Panc1 (cell line): ENCODE results near the gene MT1E. TPM values are rescaled to one million over a fixed set of nuclear protein-coding genes. Genes with fewer than 3 reads are reported as not detected.
"Not testable (repeated sequence)": the region's sequence is repeated elsewhere in the genome, so short reads cannot be mapped to it uniquely, and the experiment has no call there.

Experiments
- ATAC-seq: fragments of 200-7000 bp; cut with Tn5 transposase; 2 replicates; pipeline ENCODE4 v1.9.1; 2020; ENCODE audit warnings: mild to moderate bottlenecking, moderate library complexity
- BruUV-seq: library from RNA; stranded (reverse); fragments of 400-500 nt; replicated peaks from 2 replicates; lab custom pipeline; 2021; lab: Mats Ljungman, UMichigan
- CTCF ChIA-PET: fragments of 300-600 bp; sonication (Branson Sonifier 250); formaldehyde crosslinking; loops from one replicate; lab custom pipeline; 2022; ENCODE audit warnings: antibody characterized with exemption; lab: Charles Lee
- POLR2A ChIA-PET: fragments of 300-600 bp; sonication (Branson Sonifier 250); formaldehyde crosslinking; loops from one replicate; lab custom pipeline; 2022; ENCODE audit warnings: antibody characterized with exemption; lab: Charles Lee
- DNase-seq: peaks from one replicate; pipeline ENCODE4 v3.0.0-alpha.2; 2010; ENCODE audit warnings: low read depth, low spot score
- H3K27ac ChIP-seq: 2 replicates; pipeline ENCODE4 v1.5.1; 2011; ENCODE audit warnings: mild to moderate bottlenecking, low read length, inconsistent platforms
- H3K27me3 ChIP-seq: fragments of 200-500 bp; sonication (Bioruptor generic); 2 replicates; pipeline ENCODE4 v1.6.0; 2014; ENCODE audit warnings: low read length, inconsistent platforms; ENCODE audit not compliant: control insufficient read depth, insufficient read depth
- H3K36me3 ChIP-seq: fragments of 200-500 bp; sonication (Bioruptor generic); 2 replicates; pipeline ENCODE4 v1.5.1; 2014; ENCODE audit warnings: inconsistent platforms, mild to moderate bottlenecking, low read length, moderate library complexity; ENCODE audit not compliant: control insufficient read depth, insufficient read depth
- H3K4me1 ChIP-seq: 2 replicates; pipeline ENCODE4 v1.5.1; 2011; ENCODE audit warnings: inconsistent platforms, mild to moderate bottlenecking, low read length, moderate library complexity; ENCODE audit not compliant: control insufficient read depth, insufficient read depth
- H3K4me3 ChIP-seq, 2 experiments: 2 replicates each; pipeline ENCODE4 v1.5.1; 2011 to 2012; ENCODE audit warnings: low read depth in 2 of 2, low read length in 2 of 2, mild to moderate bottlenecking in 2 of 2, inconsistent platforms in 1 of 2, moderate library complexity in 1 of 2
- H3K9me3 ChIP-seq: fragments of 200-500 bp; sonication (Bioruptor generic); 2 replicates; pipeline ENCODE4 v1.5.1; 2014; ENCODE audit warnings: low read depth, mild to moderate bottlenecking, inconsistent platforms, low read length, moderate library complexity; ENCODE audit not compliant: control insufficient read depth, insufficient read depth
- CTCF ChIP-seq: fragments of 450-650 bp; IDR thresholded peaks from 2 replicates; pipeline ENCODE4 v1.5.1; 2017; ENCODE audit warnings: mild to moderate bottlenecking
- POLR2AphosphoS5 ChIP-seq: IDR thresholded peaks from 2 replicates; pipeline ENCODE4 v1.6.1; 2012; ENCODE audit warnings: mild to moderate bottlenecking, low read depth, low read length, moderate library complexity
- REST ChIP-seq, 2 experiments: IDR thresholded peaks; 2 replicates each; pipeline ENCODE4 v1.6.1; 2011 to 2012; ENCODE audit warnings: low read depth in 2 of 2, control low read depth in 1 of 2, low read length in 1 of 2, mild to moderate bottlenecking in 1 of 2, moderate library complexity in 1 of 2; ENCODE audit not compliant: insufficient read depth in 1 of 2
- SIN3A ChIP-seq: IDR thresholded peaks from 2 replicates; pipeline ENCODE4 v1.6.1; 2012; ENCODE audit warnings: low read depth, mild to moderate bottlenecking, low read length, moderate library complexity, borderline replicate concordance; ENCODE audit not compliant: insufficient read depth
- TCF7L2 ChIP-seq: IDR thresholded peaks from 2 replicates; pipeline ENCODE4 v1.6.1; 2011; ENCODE audit warnings: mild to moderate bottlenecking, low read depth, low read length, inconsistent platforms
- in situ Hi-C: cut with HindIII; loops from 2 replicates; pipeline ENCODE4 v1.10.0; 2016; ENCODE audit warnings: low sequenced_read_pairs, low pct_unique_long_range_greater_than_20kb
- intact Hi-C: fragments of 100-400 bp; cut with micrococcal nuclease; formaldehyde crosslinking; loops from one replicate; pipeline ENCODE4 v1.10.0; 2022; ENCODE audit not compliant: unreplicated experiment
- total RNA-seq: library from RNA; stranded (reverse); gene quantifications from one replicate; pipeline ENCODE4 v1.2.1, GENCODE V29; 2021; ENCODE audit not compliant: unreplicated experiment

The MT1E gene
- total RNA-seq, 1 experiment from 2014 or later: 170 TPM

GRCh38 chr16:56672171-56672570 is 46.6 kb downstream of the MT1E start:
- in situ Hi-C loops, H3K36me3 ChIP-seq, BruUV-seq, H3K4me3 ChIP-seq, DNase-seq, ATAC-seq, CTCF ChIA-PET, H3K4me1 ChIP-seq, H3K27ac ChIP-seq, intact Hi-C loops, H3K27me3 ChIP-seq, H3K9me3 ChIP-seq: not testable (repeated sequence)
- POLR2A ChIA-PET: interaction anchor here (0.6 kb wide), 1 partner anchor 43 kb away, joined by 3 read pairs; no protein-coding TSS in a partner anchor

- H3K4me1 ChIP-seq: no peaks in the 10 kb centered on the region
- no TSS peak for BruUV-seq
- no peaks in the 10 kb centered on the region for H3K27me3 ChIP-seq
- H3K9me3 ChIP-seq: no peaks in the 10 kb centered on the region
- in situ Hi-C loops: no loop called here
- no peak overlapping the region for H3K4me3 ChIP-seq
- DNase-seq (no peak), ATAC-seq (no peak)
- ChIA-PET POLR2A (interaction anchor here (0.6 kb wide), 1 partner anchor 44 kb away, joined by 3 read pairs; no protein-coding TSS in a partner anchor), CTCF (interaction anchor here (0.6 to 1.4 kb wide), 2 partner anchors 23 to 29 kb away, joined by 5 to 6 read pairs; no protein-coding TSS in a partner anchor)
- no peak for TF ChIP-seq SIN3A
- TF ChIP-seq POLR2AphosphoS5: no peak
- TF ChIP-seq REST (IDR thresholded peaks at IDR 0.05; ENCODE audit: insufficient read depth in 1 of 2, low read depth in 2 of 2, low read length in 1 of 2): no peak
- TF ChIP-seq TCF7L2: no peak
- TF ChIP-seq CTCF: no peak
- H3K36me3 ChIP-seq: no peaks in the 10 kb centered on the region
- intact Hi-C loops: no loop called here
- H3K27ac ChIP-seq: no peak overlapping the region
These were observed 47.4 kb downstream of the MT1E start for GRCh38 chr16:56672761-56673536.

GRCh38 chr16:56673921-56674320 is 48.3 kb downstream of the MT1E start:
- intact Hi-C loops: no loop called here
- BruUV-seq: no TSS peak
- H3K36me3 ChIP-seq: no peaks in the 10 kb centered on the region
- H3K9me3 ChIP-seq: no peaks in the 10 kb centered on the region
- DNase-seq (no peak), ATAC-seq (peak; percentile 81; the same call in 1 of the 2 replicates)
- H3K27ac ChIP-seq: no peak overlapping the region
- TF ChIP-seq CTCF (peak; percentile 82), TCF7L2 (no peak)
- CTCF ChIA-PET: interaction anchor here (0.7 to 1.4 kb wide), 3 partner anchors 28 to 876 kb away, joined by 3 to 6 read pairs (median 3); no protein-coding TSS in a partner anchor
- POLR2A ChIA-PET: interaction anchor here (0.7 kb wide), 1 partner anchor 72 kb away, joined by 3 read pairs; no protein-coding TSS in a partner anchor
- no peaks in the 10 kb centered on the region for H3K27me3 ChIP-seq
- H3K4me3 ChIP-seq: no peak overlapping the region
- in situ Hi-C loops: no loop called here
- no peaks in the 10 kb centered on the region for H3K4me1 ChIP-seq

- H3K4me3 ChIP-seq, H3K27me3 ChIP-seq, H3K9me3 ChIP-seq, H3K4me1 ChIP-seq, H3K27ac ChIP-seq, BruUV-seq, in situ Hi-C loops, intact Hi-C loops, POLR2A ChIA-PET, H3K36me3 ChIP-seq, DNase-seq, ATAC-seq: not testable (repeated sequence)
- CTCF ChIA-PET: interaction anchor here (1.4 kb wide), 1 partner anchor 27 kb away, joined by 6 read pairs; no protein-coding TSS in a partner anchor
These were observed 49.0 kb downstream of the MT1E start for GRCh38 chr16:56674570-56674969.
